Measurements from ENCODE around the gene TRAPPC10. TPM values are rescaled to one million over a fixed set of nuclear protein-coding genes. Genes with fewer than 3 reads are reported as not detected.
A peak's percentile ranks its signal among the peaks of the same experiment; 100 is the strongest.

TRAPPC10 gene
- total RNA-seq, 1 experiment from 2014 or later = 32.9 TPM

GRCh38 chr21:44064852-44065403, 52.8 kb downstream of the TRAPPC10 start:
- H2AFZ ChIP-seq (ENCODE audit: low read length) = no peak overlapping the region
- Mint-ChIP-seq H3K4me1 (peaks cover 10 to 13% of the 10 kb centered on the region in 2 experiments), H3K36me3 (ENCODE audit: insufficient read depth in 1 of 3, low read depth in 3 of 3) (peaks cover 4 to 46% (median 23%) of the 10 kb centered on the region in 3 experiments; a peak in 6 of 7 replicates), H3K27ac (peak overlapping the region in 2 of 3 experiments; percentile 4 to 71; a peak in 2 of 7 replicates), H3K9me3 (no peaks in the 10 kb centered on the region), H3K27me3 (ENCODE audit: low read depth) (no peaks in the 10 kb centered on the region; the same call in 1 of the 2 replicates), H3K4me3 (no peak overlapping the region)
- no peak overlapping the region for H2BK120ac ChIP-seq (ENCODE audit: low read depth, low read length, poor library complexity, severe bottlenecking)
- H2BK15ac ChIP-seq (ENCODE audit: low read depth, low read length) = no peak overlapping the region
- H3K4me1 ChIP-seq (ENCODE audit: insufficient read depth, low read length) = no peaks in the 10 kb centered on the region
- no peak overlapping the region for H3K56ac ChIP-seq (ENCODE audit: insufficient read length, low read depth, low read length)
- DNase-seq = no peak
- H3K23ac ChIP-seq (ENCODE audit: insufficient read length, low read depth, low read length) = no peak overlapping the region
- no CpG with 5 or more reads among the region's 13 CpGs for WGBS (ENCODE audit: extremely low coverage, insufficient read length, low lambda C conversion rate)
- no peak overlapping the region for H4K8ac ChIP-seq (replicated peaks; ENCODE audit: insufficient read length, low read depth, low read length)
- peaks cover 1% of the 10 kb centered on the region; the same call in 1 of the 2 replicates for H3K79me2 ChIP-seq (ENCODE audit: insufficient read depth, low read length)
- no peaks in the 10 kb centered on the region for H3K79me1 ChIP-seq (ENCODE audit: insufficient read depth, low read depth, low read length, poor library complexity, severe bottlenecking)
- no peak overlapping the region for H2BK5ac ChIP-seq (ENCODE audit: insufficient read length, low read length)
- H3K27ac ChIP-seq (ENCODE audit: insufficient read length, low read depth, low read length) = no peak overlapping the region
- H4K91ac ChIP-seq (ENCODE audit: insufficient read length, low read depth, low read length) = no peak overlapping the region
- H3T11ph ChIP-seq (ENCODE audit: low read length) = no peak overlapping the region
- no peak for TF ChIP-seq CTCF (conservative IDR thresholded peaks at IDR 0.05)
- H2AK5ac ChIP-seq (ENCODE audit: insufficient read length, low read length) = no peak overlapping the region
- no peak overlapping the region for H2BK12ac ChIP-seq (ENCODE audit: insufficient read length, low read depth, low read length)
- H3K9ac ChIP-seq (ENCODE audit: extremely low read depth, insufficient read length, low read length) = no peak overlapping the region
- H3K23me2 ChIP-seq (ENCODE audit: insufficient read length, low read depth, low read length, poor library complexity, severe bottlenecking) = no peaks in the 10 kb centered on the region
- H4K5ac ChIP-seq (ENCODE audit: insufficient read length, low read depth, low read length) = no peak overlapping the region
- H3K9me3 ChIP-seq (ENCODE audit: control insufficient read depth, low read depth, low read length) = no peaks in the 10 kb centered on the region
- H3K18ac ChIP-seq (ENCODE audit: insufficient read length, low read depth, low read length) = no peak overlapping the region
- H3K4ac ChIP-seq (ENCODE audit: low read depth, low read length) = no peak overlapping the region
- no peak overlapping the region for H2BK20ac ChIP-seq (ENCODE audit: low read depth, low read length, poor library complexity, severe bottlenecking)
- H3K4me2 ChIP-seq (ENCODE audit: insufficient read depth, insufficient read length, low read length) = no peak overlapping the region
- no peaks in the 10 kb centered on the region for H4K20me1 ChIP-seq (ENCODE audit: control insufficient read depth, insufficient read depth, insufficient read length)
- no peak overlapping the region for H3K14ac ChIP-seq (ENCODE audit: insufficient read depth, low read length)
- H3K27me3 ChIP-seq (ENCODE audit: insufficient read depth, low read length) = no peaks in the 10 kb centered on the region

Data from H9 (cell line).